Embryonic facial prominence (tissue), 1 donor: ENCODE data around the gene TFDP1.
"Not testable (repeated sequence)": the region's sequence is repeated elsewhere in the genome, so short reads cannot be mapped to it uniquely, and the experiment has no call there.

Source experiments
- DNase-seq: peaks from one replicate; pipeline ENCODE4 v3.0.0-alpha.2; 2016; ENCODE audit errors: extremely low spot score

TFDP1 gene

GRCh38 chr13:113616991-113617749 lies 32.6 kb downstream of the TFDP1 start:
- DNase-seq = no peak

- no peak for DNase-seq
Measured at GRCh38 chr13:113617961-113618360, 33.4 kb downstream of the TFDP1 start.

GRCh38 chr13:113618455-113618854 lies 33.9 kb downstream of the TFDP1 start:
- DNase-seq = no peak

- DNase-seq = no peak
Measured at GRCh38 chr13:113620036-113620796, 35.7 kb downstream of the TFDP1 start.

- no peak for DNase-seq
Measured at GRCh38 chr13:113621046-113621445, 36.5 kb downstream of the TFDP1 start.

- not testable (repeated sequence) for DNase-seq
Measured at GRCh38 chr13:113621498-113621897, 36.9 kb downstream of the TFDP1 start.

- not testable (repeated sequence) for DNase-seq
Measured at GRCh38 chr13:113621986-113622550, 37.5 kb downstream of the TFDP1 start.

- no peak for DNase-seq
Measured at GRCh38 chr13:113622791-113623490, 38.4 kb downstream of the TFDP1 start.

GRCh38 chr13:113623491-113624234 lies 39.1 kb downstream of the TFDP1 start:
- DNase-seq = no peak

- DNase-seq = no peak
Measured at GRCh38 chr13:113624235-113624587, 39.7 kb downstream of the TFDP1 start.

- not testable (repeated sequence) for DNase-seq
Measured at GRCh38 chr13:113624640-113625304, 40.2 kb downstream of the TFDP1 start.

GRCh38 chr13:113625965-113626721 lies 41.6 kb downstream of the TFDP1 start:
- no peak for DNase-seq

- no peak for DNase-seq
Measured at GRCh38 chr13:113627136-113627535, 42.6 kb downstream of the TFDP1 start.

GRCh38 chr13:113628291-113629270 lies 44.0 kb downstream of the TFDP1 start:
- DNase-seq = no peak

- DNase-seq = no peak
Measured at GRCh38 chr13:113629866-113630265, 45.3 kb downstream of the TFDP1 start.

- DNase-seq = no peak
Measured at GRCh38 chr13:113630296-113630695, 45.7 kb downstream of the TFDP1 start.

GRCh38 chr13:113630804-113631203 lies 46.3 kb downstream of the TFDP1 start:
- DNase-seq = no peak

GRCh38 chr13:113631341-113632095 lies 47.0 kb downstream of the TFDP1 start:
- DNase-seq = no peak
